K562 (cell line): Measurements from ENCODE around the gene KIAA0825. TPM values are rescaled to one million over a fixed set of nuclear protein-coding genes. Genes with fewer than 3 reads are reported as not detected.

Experiments
- ATAC-seq: fragments of 200-7000 bp; cut with Tn5 transposase; 3 replicates; pipeline ENCODE4 v1.9.1; 2020; ENCODE audit warnings: moderate library complexity
- BruUV-seq: library from RNA; stranded (reverse); fragments of 400-500 nt; replicated peaks from 2 replicates; lab custom pipeline; 2021; lab: Mats Ljungman, UMichigan
- CTCF ChIA-PET: fragments of 300-600 bp; formaldehyde crosslinking; extraction: SDS; loops from one replicate; lab custom pipeline; 2021; ENCODE audit warnings: low intra/inter-chr PET ratio; lab: Yijun Ruan, JAX
- POLR2A ChIA-PET: fragments of 300-600, 350-650 bp; sonication (Branson Sonifier 250); formaldehyde crosslinking; extraction: SDS; loops from one replicate; lab custom pipeline; 2021; ENCODE audit warnings: antibody characterized with exemption, inconsistent platforms; lab: Yijun Ruan, JAX
- DNase-seq, 4 experiments: peaks; one replicate each; pipeline versions ENCODE4 v3.0.0 to v3.0.0-alpha.2; 2011 to 2018; ENCODE audit warnings: low spot score in 3 of 4, mixed read lengths in 3 of 4; ENCODE audit errors: extremely low read depth in 1 of 4
- FAIRE-seq: peaks from 2 replicates; lab custom pipeline; 2011; peaks lifted over from hg19 to GRCh38; lab: Jason Lieb, UNC
- H2AFZ ChIP-seq: 2 replicates; pipeline ENCODE4 v1.6.0; 2011; ENCODE audit warnings: low read depth, low read length, control low read depth, inconsistent platforms
- H3K27ac ChIP-seq: fragments of 200-600 bp; 3 replicates; pipeline ENCODE4 v1.8.0; 2011; ENCODE audit warnings: low read depth, mild to moderate bottlenecking, control low read depth, inconsistent platforms, low read length, moderate library complexity, mixed read lengths; ENCODE audit errors: extremely low read depth
- H3K27me3 ChIP-seq, 2 experiments: fragments of 300-600 bp in 1 of 2; 2 replicates in 1 of 2; 3 replicates in 1 of 2; pipeline versions ENCODE4 v1.6.0 to v1.8.0; 2011; ENCODE audit warnings: inconsistent platforms in 2 of 2, low read length in 2 of 2, mild to moderate bottlenecking in 1 of 2, mixed read lengths in 1 of 2, moderate library complexity in 1 of 2; ENCODE audit not compliant: control insufficient read depth in 2 of 2, insufficient read depth in 2 of 2
- H3K36me3 ChIP-seq: fragments of 300-600 bp; 3 replicates; pipeline ENCODE4 v1.8.0; 2011; ENCODE audit warnings: mild to moderate bottlenecking, low read length, inconsistent platforms; ENCODE audit not compliant: control insufficient read depth, insufficient read depth
- H3K4me1 ChIP-seq, 2 experiments: fragments of 200-600 bp in 1 of 2; replicated peaks in 1 of 2; 2 replicates in 1 of 2; 3 replicates in 1 of 2; pipeline versions ENCODE4 v1.5.1 to v1.8.0; 2011; ENCODE audit warnings: inconsistent platforms in 2 of 2, low read length in 2 of 2, mild to moderate bottlenecking in 1 of 2, mixed read lengths in 1 of 2, moderate library complexity in 1 of 2; ENCODE audit not compliant: control insufficient read depth in 2 of 2, insufficient read depth in 2 of 2
- H3K4me2 ChIP-seq: 2 replicates; pipeline ENCODE4 v1.6.1; 2011; ENCODE audit warnings: low read length, control low read depth, inconsistent platforms, mixed read lengths; ENCODE audit not compliant: insufficient read depth
- H3K4me3 ChIP-seq: fragments of 200-600 bp; sonication (generic), shearing (Covaris generic); 2 replicates; pipeline ENCODE4 v1.5.1; 2016; ENCODE audit warnings: control low read depth, inconsistent platforms
- H3K79me2 ChIP-seq: fragments of 200-600 bp; 3 replicates; pipeline ENCODE4 v1.8.0; 2011; ENCODE audit warnings: low read length, inconsistent platforms; ENCODE audit not compliant: control insufficient read depth, insufficient read depth
- H3K9ac ChIP-seq, 2 experiments: 2 replicates each; pipeline versions ENCODE4 v1.6.0 to v1.6.1; 2011; ENCODE audit warnings: low read depth in 2 of 2, low read length in 2 of 2, control low read depth in 1 of 2, inconsistent platforms in 1 of 2, mild to moderate bottlenecking in 1 of 2, mixed read lengths in 1 of 2; ENCODE audit not compliant: insufficient read depth in 1 of 2
- H3K9me1 ChIP-seq: one replicate; pipeline ENCODE4 v1.6.0; 2011; ENCODE audit warnings: inconsistent platforms, mild to moderate bottlenecking, low read length, moderate library complexity; ENCODE audit not compliant: control insufficient read depth, insufficient read depth
- H3K9me3 ChIP-seq: replicated peaks from 2 replicates; pipeline ENCODE4 v1.5.1; 2011; ENCODE audit warnings: low read depth, low read length, inconsistent platforms; ENCODE audit not compliant: control insufficient read depth, insufficient read depth
- H4K20me1 ChIP-seq: replicated peaks from 2 replicates; pipeline ENCODE4 v1.6.1; 2011; ENCODE audit warnings: low read length, inconsistent platforms, mixed read lengths; ENCODE audit not compliant: control insufficient read depth, insufficient read depth
- IRF1 ChIP-seq: sonication (generic); formaldehyde crosslinking; IDR thresholded peaks from 2 replicates; pipeline ENCODE4 v1.8.0; 2022; ENCODE audit warnings: missing genetic modification reagents, mild to moderate bottlenecking, borderline replicate concordance
- MYBL2 ChIP-seq, 2 experiments: fragments of 450-650 bp in 1 of 2; sonication (generic) in 1 of 2; formaldehyde crosslinking in 1 of 2; IDR thresholded peaks; 2 replicates each; pipeline versions ENCODE4 v1.6.1 to v1.8.1; 2017 to 2022; ENCODE audit warnings: borderline replicate concordance in 1 of 2, inconsistent platforms in 1 of 2, low read depth in 1 of 2, mild to moderate bottlenecking in 1 of 2, missing genetic modification reagents in 1 of 2, moderate library complexity in 1 of 2
- NCOA1 ChIP-seq: fragments of 450-650 bp; IDR thresholded peaks from 2 replicates; pipeline ENCODE4 v1.6.1; 2016; ENCODE audit warnings: low read depth
- NR0B1 ChIP-seq: fragments of 450-650 bp; IDR thresholded peaks from one replicate; pipeline ENCODE4 v1.6.1; 2018; ENCODE audit warnings: mild to moderate bottlenecking, moderate library complexity; ENCODE audit not compliant: partially characterized antibody
- TAF15 ChIP-seq: fragments of 200-400 bp; formaldehyde crosslinking; IDR thresholded peaks from 2 replicates; pipeline ENCODE4 v1.6.1; 2017; ENCODE audit warnings: mild to moderate bottlenecking, low read depth, low read length, moderate library complexity
- USF1 ChIP-seq: sonication (generic); formaldehyde crosslinking; IDR thresholded peaks from 2 replicates; pipeline ENCODE4 v1.9.0; 2022; ENCODE audit warnings: mild to moderate bottlenecking, missing genetic modification reagents
- YY1 ChIP-seq, 3 experiments: IDR thresholded peaks; 2 replicates each; pipeline ENCODE4 v1.6.1; 2011; ENCODE audit warnings: low read length in 2 of 3, mild to moderate bottlenecking in 2 of 3, moderate library complexity in 2 of 3, borderline replicate concordance in 1 of 3, control low read depth in 1 of 3, low read depth in 1 of 3; ENCODE audit not compliant: insufficient read depth in 3 of 3, insufficient replicate concordance in 2 of 3, control insufficient read depth in 1 of 3, insufficient read length in 1 of 3; ENCODE audit errors: extremely low read depth in 1 of 3
- ZBTB12 ChIP-seq: fragments of 250-450 bp; sonication (Bioruptor Pico); IDR thresholded peaks from 2 replicates; pipeline ENCODE4 v1.4.0; 2020
- ZNF146 ChIP-seq: IDR thresholded peaks from one replicate; pipeline ENCODE4 v1.6.1; 2018; ENCODE audit warnings: missing compliant biosample characterization; ENCODE audit not compliant: unreplicated experiment
- ZNF280A ChIP-seq: fragments of 450-650 bp; IDR thresholded peaks from 2 replicates; pipeline ENCODE4 v1.6.1; 2018; ENCODE audit warnings: mild to moderate bottlenecking, low read depth; ENCODE audit not compliant: partially characterized antibody
- ZNF445 ChIP-seq: fragments of 250-450 bp; sonication (Bioruptor Pico); IDR thresholded peaks from 2 replicates; pipeline ENCODE4 v1.4.0; 2020; ENCODE audit warnings: low read depth, mild to moderate bottlenecking, moderate library complexity
- ZNF830 ChIP-seq: fragments of 250-450 bp; sonication (Bioruptor Pico); IDR thresholded peaks from 2 replicates; pipeline ENCODE4 v1.5.0; 2021; ENCODE audit warnings: mild to moderate bottlenecking
- WGBS: fragments of 100-300 bp; shearing (Covaris generic); methylation state at CpG from one replicate; pipeline ENCODE4 v1.1.6; 2016; ENCODE audit warnings: low coverage, mixed read lengths; ENCODE audit not compliant: insufficient coverage; ENCODE audit errors: missing lambda C conversion rate; 5-methylcytosine and 5-hydroxymethylcytosine counted together
- in situ Hi-C: fragments of 300-500 bp; cut with MboI; formaldehyde crosslinking; loops from 4 replicates; pipeline ENCODE4 v1.15.0; 2018; ENCODE audit warnings: inconsistent platforms, mixed read lengths
- intact Hi-C: fragments of 100-400 bp; cut with micrococcal nuclease; formaldehyde crosslinking; loops from 2 replicates; pipeline ENCODE4 v1.14.2; 2022
- polyA plus RNA-seq, 8 experiments: library from polyadenylated mRNA; depleted of rRNA in 4 of 8; stranded (reverse) in 5 of 8; unstranded in 3 of 8; fragments of >200 nt; fragmentation: Nextera tagmentation in 2 of 8; fragmentation: Illumina TruSeq in 1 of 8; extraction: Ambion mirVana in 2 of 8; extraction: Trizol in 1 of 8; gene quantifications; 2 replicates each; pipeline versions ENCODE4 v1.2.1 to v1.2.3, GENCODE V29; 2011 to 2014; ENCODE audit warnings: inconsistent platforms in 1 of 8, missing spikeins in 1 of 8
- total RNA-seq, 7 experiments: library from RNA; depleted of rRNA in 6 of 7; stranded (reverse); fragments of >200 nt in 6 of 7; fragmentation: Illumina TruSeq in 2 of 7; extraction: Trizol in 2 of 7; gene quantifications; 2 replicates each; pipeline versions ENCODE4 v1.2.1 to v1.2.3, GENCODE V29; 2011 to 2021; ENCODE audit warnings: low replicate concordance in 1 of 7

KIAA0825 gene
- total and polyA plus RNA-seq, 9 of the 15 experiments (the other 6 are each of a cell fraction or from before 2014, with no cell fraction given), result 0.05 to 0.36 (median 0.16) TPM; not detected in 1

- no peak for FAIRE-seq
These were observed 478.1 kb downstream of the KIAA0825 start for GRCh38 chr5:94140300-94140699.

More at GRCh38 chr5:94140300-94140699, 478.1 kb downstream of the KIAA0825 start:
- H3K4me3 ChIP-seq, result no peak overlapping the region
- H3K4me2 ChIP-seq, result no peak overlapping the region
- H4K20me1 ChIP-seq, result no peaks in the 10 kb centered on the region
- no peak for TF ChIP-seq USF1 (CRISPR knock-in tag)
- no peak for TF ChIP-seq ZNF280A
- TF ChIP-seq ZNF146, result no peak
- TF ChIP-seq TAF15, result no peak
- TF ChIP-seq ZBTB12 (CRISPR knock-in tag), result no peak
- no peak for TF ChIP-seq ZNF830 (CRISPR knock-in tag)
- no peak for TF ChIP-seq YY1 (IDR thresholded peaks at IDR 0.05; ENCODE audit: borderline replicate concordance in 1 of 3, control insufficient read depth in 1 of 3, extremely low read depth in 1 of 3, insufficient read depth in 3 of 3, insufficient read length in 1 of 3, insufficient replicate concordance in 2 of 3, low read depth in 1 of 3, low read length in 2 of 3)
- TF ChIP-seq IRF1 (CRISPR knock-in tag), result no peak
- TF ChIP-seq NR0B1, result no peak
- TF ChIP-seq NCOA1, result no peak
- no peak for TF ChIP-seq MYBL2 (IDR thresholded peaks at IDR 0.05; ENCODE audit: low read depth)
- TF ChIP-seq MYBL2 (CRISPR knock-in tag; IDR thresholded peaks at IDR 0.05; ENCODE audit: borderline replicate concordance), result no peak
- no peak for TF ChIP-seq ZNF445
- no peak overlapping the region for H3K9ac ChIP-seq
- DNase-seq (no peak), ATAC-seq (no peak)
- H3K4me1 ChIP-seq, result no peaks in the 10 kb centered on the region
- ChIA-PET POLR2A (no interaction called here), CTCF (no interaction called here)
- H3K9me3 ChIP-seq, result no peaks in the 10 kb centered on the region; the same call in 1 of the 2 replicates
- no peak overlapping the region for H3K27ac ChIP-seq
- H2AFZ ChIP-seq, result no peak overlapping the region
- WGBS, result 0% methylated on average over 2 of the region's 2 CpGs
- in situ Hi-C loops (no loop called here), intact Hi-C loops (no loop called here)
- no peaks in the 10 kb centered on the region for H3K27me3 ChIP-seq
- H3K9me1 ChIP-seq, result no peaks in the 10 kb centered on the region
- H3K79me2 ChIP-seq, result no peaks in the 10 kb centered on the region
- no peaks in the 10 kb centered on the region for H3K36me3 ChIP-seq
- BruUV-seq, result no TSS peak
